Esophagus squamous epithelium (tissue), 4 donors: Measurements from ENCODE around the gene CBLB.

Experiments
- POLR2A ChIP-seq, 4 donors: fragments of 450-650 bp; IDR thresholded peaks; one replicate each; pipeline ENCODE4 v1.6.1; 2017; ENCODE audit warnings: antibody characterized with exemption in 4 of 4, mild to moderate bottlenecking in 4 of 4, moderate library complexity in 3 of 4
- TF ChIP-seq, protein P1 (sequence below), 6 experiments: fragments of 450-650 bp in 4 of 6; fragments of 200-600 bp in 2 of 6; sonication (generic) in 2 of 6; IDR thresholded peaks; one replicate each; pipeline ENCODE4 v1.5.1; 2016 to 2019; ENCODE audit warnings: antibody characterized with exemption in 6 of 6, mild to moderate bottlenecking in 4 of 6, moderate library complexity in 4 of 6

DNA sequence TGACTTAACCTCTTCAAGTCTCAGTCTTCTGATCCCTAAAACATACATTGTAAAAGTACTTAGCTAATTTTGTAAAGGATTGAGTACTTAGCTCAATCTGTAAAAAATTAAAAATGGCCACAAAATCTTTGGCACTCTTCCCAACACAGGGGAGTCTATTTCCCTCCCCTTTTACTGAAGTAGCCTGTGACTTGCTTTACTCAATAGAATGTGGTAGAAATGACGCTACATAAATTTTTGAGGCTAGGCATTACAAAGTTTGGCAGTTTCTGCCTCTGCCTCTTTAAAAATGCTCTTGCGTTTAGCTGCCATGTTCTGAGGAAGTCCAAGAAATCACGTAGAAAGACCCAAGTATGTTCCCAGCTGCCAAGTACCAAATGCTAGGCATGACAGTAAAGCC is 80.2 kb downstream of the CBLB start:
- TF ChIP-seq, protein P1, sequence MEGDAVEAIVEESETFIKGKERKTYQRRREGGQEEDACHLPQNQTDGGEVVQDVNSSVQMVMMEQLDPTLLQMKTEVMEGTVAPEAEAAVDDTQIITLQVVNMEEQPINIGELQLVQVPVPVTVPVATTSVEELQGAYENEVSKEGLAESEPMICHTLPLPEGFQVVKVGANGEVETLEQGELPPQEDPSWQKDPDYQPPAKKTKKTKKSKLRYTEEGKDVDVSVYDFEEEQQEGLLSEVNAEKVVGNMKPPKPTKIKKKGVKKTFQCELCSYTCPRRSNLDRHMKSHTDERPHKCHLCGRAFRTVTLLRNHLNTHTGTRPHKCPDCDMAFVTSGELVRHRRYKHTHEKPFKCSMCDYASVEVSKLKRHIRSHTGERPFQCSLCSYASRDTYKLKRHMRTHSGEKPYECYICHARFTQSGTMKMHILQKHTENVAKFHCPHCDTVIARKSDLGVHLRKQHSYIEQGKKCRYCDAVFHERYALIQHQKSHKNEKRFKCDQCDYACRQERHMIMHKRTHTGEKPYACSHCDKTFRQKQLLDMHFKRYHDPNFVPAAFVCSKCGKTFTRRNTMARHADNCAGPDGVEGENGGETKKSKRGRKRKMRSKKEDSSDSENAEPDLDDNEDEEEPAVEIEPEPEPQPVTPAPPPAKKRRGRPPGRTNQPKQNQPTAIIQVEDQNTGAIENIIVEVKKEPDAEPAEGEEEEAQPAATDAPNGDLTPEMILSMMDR (IDR thresholded peaks at IDR 0.05) = no peak
- no peak for TF ChIP-seq POLR2A (IDR thresholded peaks at IDR 0.05)
